H9 (cell line): ENCODE data around the gene ITGAX. TPM values are rescaled to one million over a fixed set of nuclear protein-coding genes. Genes with fewer than 3 reads are reported as not detected.
A peak's percentile ranks its signal among the peaks of the same experiment; 100 is the strongest.

Experiments used
- DNase-seq: peaks from one replicate; pipeline ENCODE4 v3.0.0-alpha.2; 2017
- H2AFZ ChIP-seq: one replicate; pipeline ENCODE4 v1.6.1; 2013; ENCODE audit warnings: mild to moderate bottlenecking, low read length, control low read depth, moderate library complexity
- H2AK5ac ChIP-seq: 2 replicates; pipeline ENCODE4 v1.6.1; 2013; ENCODE audit warnings: low read length, control low read depth, mixed read lengths; ENCODE audit not compliant: insufficient read length
- H2BK120ac ChIP-seq: one replicate; pipeline ENCODE4 v1.6.1; 2013; ENCODE audit warnings: low read depth, mild to moderate bottlenecking, low read length, control low read depth, inconsistent platforms; ENCODE audit not compliant: poor library complexity, severe bottlenecking
- H2BK12ac ChIP-seq: 2 replicates; pipeline ENCODE4 v1.6.1; 2013; ENCODE audit warnings: low read length, control low read depth, mixed read lengths, low read depth; ENCODE audit not compliant: insufficient read length
- H2BK15ac ChIP-seq: 2 replicates; pipeline ENCODE4 v1.6.1; 2013; ENCODE audit warnings: low read depth, low read length, control low read depth
- H2BK20ac ChIP-seq: one replicate; pipeline ENCODE4 v1.6.1; 2013; ENCODE audit warnings: low read depth, mild to moderate bottlenecking, low read length, control low read depth, inconsistent platforms; ENCODE audit not compliant: poor library complexity, severe bottlenecking
- H2BK5ac ChIP-seq: 2 replicates; pipeline ENCODE4 v1.6.1; 2013; ENCODE audit warnings: low read length, control low read depth, mixed read lengths; ENCODE audit not compliant: insufficient read length
- H3K14ac ChIP-seq: 2 replicates; pipeline ENCODE4 v1.6.1; 2013; ENCODE audit warnings: low read length, control low read depth; ENCODE audit not compliant: insufficient read depth
- H3K18ac ChIP-seq: 2 replicates; pipeline ENCODE4 v1.6.1; 2013; ENCODE audit warnings: low read depth, mild to moderate bottlenecking, mixed read lengths, low read length, control low read depth; ENCODE audit not compliant: insufficient read length
- H3K23ac ChIP-seq: 2 replicates; pipeline ENCODE4 v1.6.1; 2013; ENCODE audit warnings: low read length, control low read depth, mixed read lengths, low read depth; ENCODE audit not compliant: insufficient read length
- H3K23me2 ChIP-seq: 2 replicates; pipeline ENCODE4 v1.6.1; 2013; ENCODE audit warnings: low read depth, mild to moderate bottlenecking, mixed read lengths, low read length, control low read depth; ENCODE audit not compliant: insufficient read length, poor library complexity, severe bottlenecking
- H3K27ac ChIP-seq: 2 replicates; pipeline ENCODE4 v1.5.1; 2013; ENCODE audit warnings: low read length, control low read depth, mixed read lengths, low read depth; ENCODE audit not compliant: insufficient read length
- H3K27me3 ChIP-seq: 2 replicates; pipeline ENCODE4 v1.6.1; 2013; ENCODE audit warnings: low read length, control low read depth, inconsistent platforms; ENCODE audit not compliant: insufficient read depth
- H3K4ac ChIP-seq: 2 replicates; pipeline ENCODE4 v1.6.1; 2013; ENCODE audit warnings: low read depth, mild to moderate bottlenecking, control low read depth, inconsistent platforms, low read length, moderate library complexity
- H3K4me1 ChIP-seq: 2 replicates; pipeline ENCODE4 v1.6.1; 2013; ENCODE audit warnings: low read length, control low read depth, inconsistent platforms; ENCODE audit not compliant: insufficient read depth
- H3K4me2 ChIP-seq: 2 replicates; pipeline ENCODE4 v1.6.1; 2013; ENCODE audit warnings: low read length, control low read depth, mixed read lengths; ENCODE audit not compliant: insufficient read length, insufficient read depth
- H3K56ac ChIP-seq: 2 replicates; pipeline ENCODE4 v1.6.1; 2013; ENCODE audit warnings: low read depth, mild to moderate bottlenecking, mixed read lengths, low read length, control low read depth; ENCODE audit not compliant: insufficient read length
- H3K79me1 ChIP-seq: 2 replicates; pipeline ENCODE4 v1.6.1; 2013; ENCODE audit warnings: low read depth, mild to moderate bottlenecking, moderate library complexity, low read length, control low read depth, inconsistent platforms; ENCODE audit not compliant: insufficient read depth, poor library complexity, severe bottlenecking
- H3K79me2 ChIP-seq: 2 replicates; pipeline ENCODE4 v1.6.1; 2013; ENCODE audit warnings: low read length, control low read depth, inconsistent platforms; ENCODE audit not compliant: insufficient read depth
- H3K9ac ChIP-seq: 2 replicates; pipeline ENCODE4 v1.6.1; 2013; ENCODE audit warnings: low read length, control low read depth, mixed read lengths; ENCODE audit not compliant: insufficient read length; ENCODE audit errors: extremely low read depth
- H3K9me3 ChIP-seq: one replicate; pipeline ENCODE4 v1.6.1; 2013; ENCODE audit warnings: low read depth, low read length, inconsistent platforms; ENCODE audit not compliant: control insufficient read depth
- H3T11ph ChIP-seq: one replicate; pipeline ENCODE4 v1.6.1; 2013; ENCODE audit warnings: mild to moderate bottlenecking, low read length, control low read depth, inconsistent platforms
- H4K20me1 ChIP-seq: one replicate; pipeline ENCODE4 v1.6.1; 2013; ENCODE audit not compliant: control insufficient read depth, insufficient read length, insufficient read depth
- H4K5ac ChIP-seq: 2 replicates; pipeline ENCODE4 v1.6.1; 2013; ENCODE audit warnings: low read depth, mild to moderate bottlenecking, mixed read lengths, low read length, control low read depth; ENCODE audit not compliant: insufficient read length
- H4K8ac ChIP-seq: replicated peaks from 2 replicates; pipeline ENCODE4 v1.6.1; 2013; ENCODE audit warnings: low read length, control low read depth, mixed read lengths, low read depth; ENCODE audit not compliant: insufficient read length
- H4K91ac ChIP-seq: 2 replicates; pipeline ENCODE4 v1.6.1; 2013; ENCODE audit warnings: low read depth, mild to moderate bottlenecking, moderate library complexity, mixed read lengths, low read length, control low read depth; ENCODE audit not compliant: insufficient read length
- H3K27ac Mint-ChIP-seq, 3 experiments: 2 replicates in 2 of 3; 3 replicates in 1 of 3; pipeline ENCODE4 v1.8.0; 2020 to 2021; ENCODE audit warnings: mixed read lengths in 3 of 3, mild to moderate bottlenecking in 1 of 3, moderate library complexity in 1 of 3
- H3K27me3 Mint-ChIP-seq: 2 replicates; pipeline ENCODE4 v1.8.0; 2021; ENCODE audit warnings: low read depth, mild to moderate bottlenecking, moderate library complexity, mixed read lengths
- H3K36me3 Mint-ChIP-seq, 3 experiments: 2 replicates in 2 of 3; 3 replicates in 1 of 3; pipeline ENCODE4 v1.8.0; 2020 to 2021; ENCODE audit warnings: low read depth in 3 of 3, mixed read lengths in 3 of 3; ENCODE audit not compliant: insufficient read depth in 1 of 3
- H3K4me1 Mint-ChIP-seq, 2 experiments: 2 replicates each; pipeline ENCODE4 v1.8.0; 2020; ENCODE audit warnings: mixed read lengths in 2 of 2
- H3K4me3 Mint-ChIP-seq, 2 experiments: 2 replicates in 1 of 2; 3 replicates in 1 of 2; pipeline ENCODE4 v1.8.0; 2020 to 2021; ENCODE audit warnings: mild to moderate bottlenecking in 2 of 2, mixed read lengths in 2 of 2, moderate library complexity in 1 of 2
- H3K9me3 Mint-ChIP-seq, 2 experiments: 2 replicates in 1 of 2; 3 replicates in 1 of 2; pipeline ENCODE4 v1.8.0; 2020; ENCODE audit warnings: mild to moderate bottlenecking in 2 of 2, mixed read lengths in 2 of 2, moderate library complexity in 1 of 2
- CTCF ChIP-seq: fragments of 200-600 bp; sonication (generic); conservative IDR thresholded peaks from 3 replicates; pipeline ENCODE4 v1.8.0; 2021; ENCODE audit warnings: antibody characterized with exemption, mild to moderate bottlenecking
- WGBS: extraction: QIAGEN DNeasy Blood & Tissue Kit; methylation state at CpG from one replicate; pipeline ENCODE4 v1.1.7; 2013; ENCODE audit warnings: missing lambda C conversion rate, low lambda C conversion rate, mixed read lengths; ENCODE audit not compliant: insufficient read length; ENCODE audit errors: extremely low coverage; 5-methylcytosine and 5-hydroxymethylcytosine counted together
- total RNA-seq: library from RNA; stranded (reverse); gene quantifications from 2 replicates; pipeline ENCODE4 v1.2.1, GENCODE V29; 2021

The ITGAX gene
- total RNA-seq, 1 experiment from 2014 or later, result 0.28 TPM

DNA sequence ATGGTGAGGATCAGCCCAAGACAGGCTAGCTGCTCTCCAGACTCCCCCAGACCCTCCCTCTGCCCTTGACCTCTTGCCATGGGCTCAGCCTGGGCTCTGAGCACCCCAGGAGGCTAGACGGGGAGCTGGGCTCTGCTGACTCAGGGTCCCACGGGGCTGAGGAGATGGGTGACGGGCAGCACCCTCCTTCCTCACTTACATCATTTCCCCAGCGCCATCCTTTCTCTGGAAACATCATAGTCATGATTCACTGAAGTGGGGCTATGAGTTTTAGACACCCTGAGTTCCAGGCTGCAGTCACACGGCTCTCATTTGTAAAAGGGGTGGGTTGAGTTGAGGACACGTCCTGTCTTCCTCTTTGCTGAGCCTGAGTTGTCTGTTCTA, 3.0 kb upstream of the ITGAX start:
- Histone ChIP-seq H3K9ac (no peak overlapping the region), H3K4me2 (no peak overlapping the region), H3K14ac (no peak overlapping the region), H3K23me2 (no peaks in the 10 kb centered on the region), H3K79me1 (no peaks in the 10 kb centered on the region), H3T11ph (no peak overlapping the region), H2BK5ac (no peak overlapping the region), H3K56ac (no peak overlapping the region), H4K5ac (no peak overlapping the region), H3K4ac (no peak overlapping the region), H3K23ac (no peak overlapping the region), H4K91ac (no peak overlapping the region), H3K27ac (no peak overlapping the region), H2BK12ac (no peak overlapping the region), H2AK5ac (no peak overlapping the region), H3K18ac (no peak overlapping the region), H2BK120ac (no peak overlapping the region), H4K8ac (no peak overlapping the region), H3K27me3 (no peaks in the 10 kb centered on the region), H4K20me1 (no peaks in the 10 kb centered on the region), H3K9me3 (no peaks in the 10 kb centered on the region), H2AFZ (no peak overlapping the region), H2BK15ac (no peak overlapping the region), H3K79me2 (no peaks in the 10 kb centered on the region), H3K4me1 (no peaks in the 10 kb centered on the region), H2BK20ac (no peak overlapping the region)
- Mint-ChIP-seq H3K27ac (peak overlapping the region in 1 of 3 experiments; percentile 40; a peak in 1 of 7 replicates), H3K4me3 (no peak overlapping the region), H3K9me3 (no peaks in the 10 kb centered on the region; a peak in 2 of 5 replicates), H3K4me1 (peaks cover 10 to 15% of the 10 kb centered on the region in 2 experiments), H3K27me3 (peaks cover 14% of the 10 kb centered on the region), H3K36me3 (no peaks in the 10 kb centered on the region)
- no peak for TF ChIP-seq CTCF
- DNase-seq, result no peak
- no CpG with 5 or more reads among the region's 6 CpGs for WGBS
